ENCODE data around the gene IQCK.
"Not testable (repeated sequence)": the region's sequence is repeated elsewhere in the genome, so short reads cannot be mapped to it uniquely, and the experiment has no call there.

Gene IQCK
- total RNA-seq: 1.1 to 4.5 (median 2.5) reads per million in 17 experiments

- DNase-seq: peak; percentile 91 to 97 (median 96)
Measured at GRCh38 chr16:19717741-19718623, at the start of gene IQCK, which contains the start of gene KNOP1. Gene IQCK, plus strand, starts transcription at chr16:19718271. Its CDS starts 36 bp downstream, at chr16:19718307. Gene KNOP1, minus strand, starts transcription at chr16:19718227. Its CDS starts 3,192 bp downstream, at chr16:19715035.

GRCh38 chr16:19672378-19672777 is 45.7 kb upstream of the IQCK start:
- DNase-seq: no peak

GRCh38 chr16:19674485-19674884 is 43.6 kb upstream of the IQCK start:
- no peak for DNase-seq

- DNase-seq: no peak
Measured at GRCh38 chr16:19677402-19677801, 40.7 kb upstream of the IQCK start.

GRCh38 chr16:19678804-19679203 is 39.3 kb upstream of the IQCK start:
- no peak for DNase-seq

- DNase-seq: not testable (repeated sequence)
Measured at GRCh38 chr16:19679281-19679680, 38.8 kb upstream of the IQCK start.

- no peak for DNase-seq
Measured at GRCh38 chr16:19680881-19681340, 37.2 kb upstream of the IQCK start.

- DNase-seq: no peak
Measured at GRCh38 chr16:19681637-19682036, 36.4 kb upstream of the IQCK start.

- DNase-seq: no peak
Measured at GRCh38 chr16:19683453-19684236, 34.4 kb upstream of the IQCK start.

GRCh38 chr16:19685176-19685575 is 32.9 kb upstream of the IQCK start:
- DNase-seq: no peak

GRCh38 chr16:19687279-19687678 is 30.8 kb upstream of the IQCK start:
- DNase-seq: no peak

- no peak for DNase-seq
Measured at GRCh38 chr16:19688396-19689024, 29.6 kb upstream of the IQCK start.

GRCh38 chr16:19689342-19689741 is 28.7 kb upstream of the IQCK start:
- DNase-seq: no peak

GRCh38 chr16:19690196-19690595 is 27.9 kb upstream of the IQCK start:
- DNase-seq: peak; percentile 23 to 57 (median 44)

GRCh38 chr16:19691161-19691711 is 26.8 kb upstream of the IQCK start:
- peak; percentile 12 to 62 (median 46) for DNase-seq

- no peak for DNase-seq
Measured at GRCh38 chr16:19694989-19695388, 23.1 kb upstream of the IQCK start.

GRCh38 chr16:19696328-19696727 is 21.7 kb upstream of the IQCK start:
- peak; percentile 43 to 67 (median 61) for DNase-seq

GRCh38 chr16:19696961-19697360 is 21.1 kb upstream of the IQCK start:
- DNase-seq: no peak

- DNase-seq: no peak
Measured at GRCh38 chr16:19697756-19698318, 20.2 kb upstream of the IQCK start.

- DNase-seq: no peak
Measured at GRCh38 chr16:19698480-19699465, 19.3 kb upstream of the IQCK start.

- no peak for DNase-seq
Measured at GRCh38 chr16:19699472-19699871, 18.6 kb upstream of the IQCK start.

Measured in suppressor macrophage (primary cell).